HG02571 (cell line): ENCODE measurements around the gene AP4S1.

Source experiments
- ATAC-seq: cut with Tn5 transposase; IDR thresholded peaks from one replicate; pipeline ENCODE4 v1.9.1; 2021; ENCODE audit warnings: mild to moderate bottlenecking, moderate library complexity; ENCODE audit not compliant: unreplicated experiment

The AP4S1 gene

GRCh38 chr14:31127690-31128089 is 102.2 kb downstream of the AP4S1 start:
- no peak for ATAC-seq

GRCh38 chr14:31128601-31129526 is 103.4 kb downstream of the AP4S1 start:
- ATAC-seq = no peak

- no peak for ATAC-seq
Measured at GRCh38 chr14:31133133-31133532, 107.7 kb downstream of the AP4S1 start.

- ATAC-seq = no peak
Measured at GRCh38 chr14:31137214-31137889, 111.9 kb downstream of the AP4S1 start.

- no peak for ATAC-seq
Measured at GRCh38 chr14:31138301-31138700, 112.9 kb downstream of the AP4S1 start.

- ATAC-seq = no peak
Measured at GRCh38 chr14:31139301-31139847, 113.9 kb downstream of the AP4S1 start.

GRCh38 chr14:31142455-31143087 is 117.1 kb downstream of the AP4S1 start:
- no peak for ATAC-seq
